AG04450 (cell line): ENCODE results near the gene EML6. TPM values are rescaled to one million over a fixed set of nuclear protein-coding genes. Genes with fewer than 3 reads are reported as not detected.

Experiments used
- CTCF ChIA-PET: fragments of 300-600, 350-600 bp; formaldehyde crosslinking; extraction: SDS; loops from one replicate; lab custom pipeline; 2022; ENCODE audit warnings: antibody characterized with exemption, inconsistent platforms; lab: Charles Lee
- POLR2A ChIA-PET: fragments of 350-600 bp; formaldehyde crosslinking; extraction: SDS; loops from one replicate; lab custom pipeline; 2021; ENCODE audit warnings: antibody characterized with exemption, inconsistent platforms; lab: Yijun Ruan, JAX
- DNase-seq: peaks from one replicate; pipeline ENCODE4 v3.0.0-alpha.2; 2011; ENCODE audit warnings: low read depth, low spot score
- H3K27ac ChIP-seq: one replicate; pipeline ENCODE4 v1.5.1; 2012; ENCODE audit warnings: low read depth, low read length, control low read depth
- H3K27me3 ChIP-seq: one replicate; pipeline ENCODE4 v1.6.0; 2012; ENCODE audit warnings: low read length; ENCODE audit not compliant: control insufficient read depth, insufficient read depth
- H3K4me3 ChIP-seq: 2 replicates; pipeline ENCODE4 v1.5.1; 2011; ENCODE audit warnings: mild to moderate bottlenecking, low read depth, low read length, control low read depth
- H3K9me3 ChIP-seq: 2 replicates; pipeline ENCODE4 v1.5.1; 2012; ENCODE audit warnings: low read length; ENCODE audit not compliant: control insufficient read depth, insufficient read depth
- polyA plus RNA-seq: library from polyadenylated mRNA; depleted of rRNA; stranded (reverse); fragments of >200 nt; gene quantifications from 2 replicates; pipeline ENCODE4 v1.2.3, GENCODE V29; 2011
- TF ChIP-seq, protein P1 (sequence below): IDR thresholded peaks from 2 replicates; pipeline ENCODE4 v1.5.1; 2011; ENCODE audit warnings: low read depth, low read length, control low read depth, inconsistent platforms

The EML6 gene
- polyA plus RNA-seq, 1 experiment: 0.30 TPM

DNA sequence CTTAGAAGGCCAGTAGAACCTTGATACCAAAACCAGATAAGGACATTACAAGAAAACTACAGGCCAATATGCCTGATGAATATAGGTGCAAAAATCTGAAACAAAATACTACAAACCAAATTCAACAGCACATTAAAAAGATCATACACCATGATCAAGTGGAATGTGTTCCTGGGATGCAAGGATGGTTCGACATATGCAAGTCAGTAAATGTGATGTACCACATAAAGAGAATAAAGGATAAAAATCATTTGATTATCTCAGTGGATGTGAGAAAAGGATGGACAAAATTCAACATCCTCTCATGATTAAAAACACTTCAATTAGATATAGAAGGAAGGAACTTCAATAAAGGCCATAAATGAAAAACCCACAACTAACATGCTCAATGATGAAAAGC, 197.2 kb downstream of the EML6 start:
- Histone ChIP-seq H3K27me3 (no peaks in the 10 kb centered on the region), H3K27ac (no peak overlapping the region), H3K9me3 (no peaks in the 10 kb centered on the region), H3K4me3 (no peak overlapping the region)
- ChIA-PET POLR2A (no interaction called here), CTCF (no interaction called here)
- DNase-seq: no peak
- TF ChIP-seq, protein P1, sequence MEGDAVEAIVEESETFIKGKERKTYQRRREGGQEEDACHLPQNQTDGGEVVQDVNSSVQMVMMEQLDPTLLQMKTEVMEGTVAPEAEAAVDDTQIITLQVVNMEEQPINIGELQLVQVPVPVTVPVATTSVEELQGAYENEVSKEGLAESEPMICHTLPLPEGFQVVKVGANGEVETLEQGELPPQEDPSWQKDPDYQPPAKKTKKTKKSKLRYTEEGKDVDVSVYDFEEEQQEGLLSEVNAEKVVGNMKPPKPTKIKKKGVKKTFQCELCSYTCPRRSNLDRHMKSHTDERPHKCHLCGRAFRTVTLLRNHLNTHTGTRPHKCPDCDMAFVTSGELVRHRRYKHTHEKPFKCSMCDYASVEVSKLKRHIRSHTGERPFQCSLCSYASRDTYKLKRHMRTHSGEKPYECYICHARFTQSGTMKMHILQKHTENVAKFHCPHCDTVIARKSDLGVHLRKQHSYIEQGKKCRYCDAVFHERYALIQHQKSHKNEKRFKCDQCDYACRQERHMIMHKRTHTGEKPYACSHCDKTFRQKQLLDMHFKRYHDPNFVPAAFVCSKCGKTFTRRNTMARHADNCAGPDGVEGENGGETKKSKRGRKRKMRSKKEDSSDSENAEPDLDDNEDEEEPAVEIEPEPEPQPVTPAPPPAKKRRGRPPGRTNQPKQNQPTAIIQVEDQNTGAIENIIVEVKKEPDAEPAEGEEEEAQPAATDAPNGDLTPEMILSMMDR: no peak

DNA sequence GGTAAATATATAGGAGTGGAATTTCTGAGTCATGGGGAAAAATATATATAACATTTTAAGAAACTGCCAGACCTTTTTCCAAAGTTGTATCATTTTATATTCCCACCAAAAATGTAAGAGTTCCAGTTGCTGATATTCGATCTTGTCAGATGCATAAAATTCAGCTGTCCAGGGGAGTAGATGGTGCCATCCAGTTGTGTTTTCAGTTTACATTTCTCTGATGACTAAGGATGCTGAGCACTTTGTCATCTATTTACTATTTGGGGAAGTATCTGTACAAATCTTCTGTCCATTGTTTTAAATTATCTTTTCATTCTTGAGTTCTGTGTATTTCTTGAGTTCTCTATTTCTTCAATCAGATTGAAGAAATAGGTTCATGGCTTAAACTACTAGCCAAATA, 200.7 kb downstream of the EML6 start:
- TF ChIP-seq, protein P1: no peak
- H3K9me3 ChIP-seq: peaks cover 3% of the 10 kb centered on the region; the same call in 1 of the 2 replicates
- peaks cover 12% of the 10 kb centered on the region for H3K27me3 ChIP-seq
- DNase-seq: no peak
- ChIA-PET CTCF (interaction anchor here (2.2 kb wide), 1 partner anchor 24 kb away, joined by 6 read pairs; no protein-coding TSS in a partner anchor), POLR2A (no interaction called here)
- no peak overlapping the region for H3K27ac ChIP-seq
- no peak overlapping the region for H3K4me3 ChIP-seq

DNA sequence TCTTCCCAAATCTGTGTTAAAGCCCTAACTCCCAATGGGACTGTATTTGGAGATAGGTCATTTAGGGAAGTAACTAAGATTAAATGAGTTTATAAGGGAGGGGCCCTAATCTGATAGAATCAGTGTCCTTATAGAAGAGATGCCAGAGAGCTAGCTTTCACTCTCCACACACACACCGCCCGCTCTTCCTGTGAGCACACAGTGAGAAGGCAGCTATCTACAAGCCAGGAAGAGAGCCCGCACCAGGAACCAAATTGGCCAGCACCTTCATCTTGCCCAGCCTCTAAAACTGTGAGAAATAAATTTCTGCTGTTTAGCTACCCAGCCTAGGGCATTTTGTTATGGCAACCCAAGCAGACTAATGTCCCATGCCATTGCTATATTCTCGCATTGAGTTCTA, 201.6 kb downstream of the EML6 start:
- DNase-seq: no peak
- CTCF ChIA-PET: no interaction called here

DNA sequence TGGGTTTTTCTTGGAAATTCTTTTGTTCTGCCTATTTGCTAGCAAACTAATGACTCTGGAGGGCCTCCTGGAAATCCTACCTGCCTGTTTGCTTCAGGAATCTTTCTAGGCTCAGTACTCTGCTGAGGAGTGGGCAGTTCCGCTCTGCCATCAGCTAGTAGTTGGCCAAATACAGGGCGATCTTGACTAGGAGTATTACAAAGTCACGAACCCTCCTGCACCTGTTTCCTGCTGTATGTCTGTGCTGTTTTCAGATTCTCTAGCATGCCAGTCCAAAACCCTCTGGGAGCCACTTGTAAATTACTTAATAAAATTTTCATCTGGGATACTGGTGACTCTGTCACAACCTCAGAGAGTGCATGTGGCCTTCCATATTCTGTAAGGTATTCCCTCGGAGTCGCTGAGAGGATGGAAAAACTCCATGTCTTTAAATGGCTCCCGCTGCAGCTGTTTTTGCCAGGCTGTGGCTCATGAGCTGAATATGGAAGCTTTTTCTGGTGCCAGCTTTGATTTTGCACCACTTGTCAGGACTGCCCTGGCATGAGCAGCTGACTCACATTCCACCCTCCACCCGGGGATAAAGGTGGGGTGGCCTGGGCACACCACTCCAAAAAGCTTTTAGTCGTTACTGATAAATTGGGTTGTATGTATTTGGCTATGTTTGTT, 203.8 kb downstream of the EML6 start:
- CTCF ChIA-PET: no interaction called here
- Histone ChIP-seq H3K4me3 (no peak overlapping the region), H3K27ac (no peak overlapping the region), H3K27me3 (peaks cover 15% of the 10 kb centered on the region), H3K9me3 (peaks cover 3% of the 10 kb centered on the region; the same call in 1 of the 2 replicates)
- TF ChIP-seq, protein P1: no peak
- POLR2A ChIA-PET: no interaction called here
- DNase-seq: no peak

More for the DNA sequence above, 201.6 kb downstream of the EML6 start:
- peaks cover 3% of the 10 kb centered on the region; the same call in 1 of the 2 replicates for H3K9me3 ChIP-seq
- TF ChIP-seq, protein P1: no peak
- H3K4me3 ChIP-seq: no peak overlapping the region
- H3K27ac ChIP-seq: no peak overlapping the region
- peaks cover 12% of the 10 kb centered on the region for H3K27me3 ChIP-seq
- POLR2A ChIA-PET: no interaction called here

DNA sequence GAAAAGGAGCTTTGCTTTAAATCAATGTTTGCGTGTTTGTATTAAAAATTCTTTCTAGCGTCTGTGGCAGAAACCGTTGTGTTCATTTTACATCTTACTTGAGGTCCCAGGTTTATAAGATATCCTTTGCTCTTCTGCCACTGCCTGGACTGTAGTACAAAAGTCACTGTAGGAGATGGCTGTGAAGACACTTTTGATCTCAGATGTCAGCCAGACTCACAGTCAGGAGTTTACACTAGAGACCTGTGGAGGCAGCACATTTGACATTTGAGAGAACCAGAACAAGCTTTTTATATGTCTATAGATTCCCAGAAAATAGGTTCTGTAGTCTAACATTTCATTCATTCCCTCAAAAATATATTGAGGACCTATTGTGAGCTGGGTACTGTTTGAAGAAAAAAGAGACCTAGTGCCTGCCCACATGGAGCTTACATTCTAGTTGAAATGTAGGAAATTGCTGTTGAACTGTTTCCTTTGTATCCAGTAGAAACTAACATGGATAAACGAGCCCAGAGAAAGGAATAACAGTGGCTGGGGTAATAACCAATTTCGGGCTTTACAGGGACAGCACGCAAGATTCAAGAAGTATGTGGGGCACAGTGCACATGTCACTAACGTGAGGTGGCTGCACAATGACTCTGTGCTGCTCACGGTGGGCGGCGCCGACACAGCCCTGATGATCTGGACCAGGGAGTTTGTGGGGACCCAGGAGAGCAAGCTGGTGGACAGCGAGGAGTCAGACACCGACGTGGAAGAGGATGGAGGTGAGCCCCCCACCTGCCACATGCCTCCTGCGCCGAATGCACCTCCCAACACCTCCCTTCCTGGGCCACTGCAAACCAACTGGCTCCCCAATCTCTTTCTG, 204.5 kb downstream of the EML6 start:
- POLR2A ChIA-PET: no interaction called here
- H3K4me3 ChIP-seq: no peak overlapping the region
- H3K9me3 ChIP-seq: peaks cover 3% of the 10 kb centered on the region; the same call in 1 of the 2 replicates
- H3K27ac ChIP-seq: no peak overlapping the region
- peaks cover 15% of the 10 kb centered on the region for H3K27me3 ChIP-seq
- CTCF ChIA-PET: no interaction called here
- TF ChIP-seq, protein P1: no peak
- DNase-seq: no peak
